Panc1 (cell line): ENCODE measurements around the gene DNAH7. TPM values are rescaled to one million over a fixed set of nuclear protein-coding genes. Genes with fewer than 3 reads are reported as not detected.

Source experiments
- ATAC-seq: fragments of 200-7000 bp; cut with Tn5 transposase; 2 replicates; pipeline ENCODE4 v1.9.1; 2020; ENCODE audit warnings: mild to moderate bottlenecking, moderate library complexity
- BruUV-seq: library from RNA; stranded (reverse); fragments of 400-500 nt; replicated peaks from 2 replicates; lab custom pipeline; 2021; lab: Mats Ljungman, UMichigan
- CTCF ChIA-PET: fragments of 300-600 bp; sonication (Branson Sonifier 250); formaldehyde crosslinking; loops from one replicate; lab custom pipeline; 2022; ENCODE audit warnings: antibody characterized with exemption; lab: Charles Lee
- POLR2A ChIA-PET: fragments of 300-600 bp; sonication (Branson Sonifier 250); formaldehyde crosslinking; loops from one replicate; lab custom pipeline; 2022; ENCODE audit warnings: antibody characterized with exemption; lab: Charles Lee
- DNase-seq: peaks from one replicate; pipeline ENCODE4 v3.0.0-alpha.2; 2010; ENCODE audit warnings: low read depth, low spot score
- H3K27ac ChIP-seq: 2 replicates; pipeline ENCODE4 v1.5.1; 2011; ENCODE audit warnings: mild to moderate bottlenecking, low read length, inconsistent platforms
- H3K27me3 ChIP-seq: fragments of 200-500 bp; sonication (Bioruptor generic); 2 replicates; pipeline ENCODE4 v1.6.0; 2014; ENCODE audit warnings: low read length, inconsistent platforms; ENCODE audit not compliant: control insufficient read depth, insufficient read depth
- H3K36me3 ChIP-seq: fragments of 200-500 bp; sonication (Bioruptor generic); 2 replicates; pipeline ENCODE4 v1.5.1; 2014; ENCODE audit warnings: inconsistent platforms, mild to moderate bottlenecking, low read length, moderate library complexity; ENCODE audit not compliant: control insufficient read depth, insufficient read depth
- H3K4me1 ChIP-seq: 2 replicates; pipeline ENCODE4 v1.5.1; 2011; ENCODE audit warnings: inconsistent platforms, mild to moderate bottlenecking, low read length, moderate library complexity; ENCODE audit not compliant: control insufficient read depth, insufficient read depth
- H3K4me3 ChIP-seq, 2 experiments: 2 replicates each; pipeline ENCODE4 v1.5.1; 2011 to 2012; ENCODE audit warnings: low read depth in 2 of 2, low read length in 2 of 2, mild to moderate bottlenecking in 2 of 2, inconsistent platforms in 1 of 2, moderate library complexity in 1 of 2
- H3K9me3 ChIP-seq: fragments of 200-500 bp; sonication (Bioruptor generic); 2 replicates; pipeline ENCODE4 v1.5.1; 2014; ENCODE audit warnings: low read depth, mild to moderate bottlenecking, inconsistent platforms, low read length, moderate library complexity; ENCODE audit not compliant: control insufficient read depth, insufficient read depth
- POLR2AphosphoS5 ChIP-seq: IDR thresholded peaks from 2 replicates; pipeline ENCODE4 v1.6.1; 2012; ENCODE audit warnings: mild to moderate bottlenecking, low read depth, low read length, moderate library complexity
- SIN3A ChIP-seq: IDR thresholded peaks from 2 replicates; pipeline ENCODE4 v1.6.1; 2012; ENCODE audit warnings: low read depth, mild to moderate bottlenecking, low read length, moderate library complexity, borderline replicate concordance; ENCODE audit not compliant: insufficient read depth
- TCF7L2 ChIP-seq: IDR thresholded peaks from 2 replicates; pipeline ENCODE4 v1.6.1; 2011; ENCODE audit warnings: mild to moderate bottlenecking, low read depth, low read length, inconsistent platforms
- in situ Hi-C: cut with HindIII; loops from 2 replicates; pipeline ENCODE4 v1.10.0; 2016; ENCODE audit warnings: low sequenced_read_pairs, low pct_unique_long_range_greater_than_20kb
- intact Hi-C: fragments of 100-400 bp; cut with micrococcal nuclease; formaldehyde crosslinking; loops from one replicate; pipeline ENCODE4 v1.10.0; 2022; ENCODE audit not compliant: unreplicated experiment
- total RNA-seq: library from RNA; stranded (reverse); gene quantifications from one replicate; pipeline ENCODE4 v1.2.1, GENCODE V29; 2021; ENCODE audit not compliant: unreplicated experiment
- TF ChIP-seq, protein P1 (sequence below): fragments of 450-650 bp; IDR thresholded peaks from 2 replicates; pipeline ENCODE4 v1.5.1; 2017; ENCODE audit warnings: mild to moderate bottlenecking
- TF ChIP-seq, protein P2 (sequence below), 2 experiments: IDR thresholded peaks; 2 replicates each; pipeline ENCODE4 v1.6.1; 2011 to 2012; ENCODE audit warnings: low read depth in 2 of 2, control low read depth in 1 of 2, low read length in 1 of 2, mild to moderate bottlenecking in 1 of 2, moderate library complexity in 1 of 2; ENCODE audit not compliant: insufficient read depth in 1 of 2

Gene DNAH7
- total RNA-seq, 1 experiment from 2014 or later: 0.98 TPM

DNA sequence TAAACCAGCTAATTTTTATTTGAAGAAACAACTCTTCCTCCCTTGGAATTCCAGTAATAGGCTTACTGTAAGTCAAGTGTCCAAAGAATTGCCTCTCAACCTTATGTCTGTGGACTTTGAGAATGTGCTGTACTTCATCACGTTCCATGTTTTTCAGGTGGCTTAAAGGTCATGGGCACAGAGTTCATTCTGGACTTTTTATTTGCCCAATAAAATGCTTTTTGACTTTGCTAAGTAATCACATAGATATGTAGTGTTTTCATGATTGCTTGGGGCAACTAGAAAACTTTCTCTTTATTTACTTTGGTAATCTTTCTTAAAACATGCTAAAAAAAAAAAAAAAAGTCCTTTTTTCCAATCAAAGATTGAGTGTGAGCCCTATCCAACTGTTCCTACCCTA is 10.4 kb upstream of the DNAH7 start:
- DNase-seq (no peak), ATAC-seq (no peak)
- intact Hi-C loops (loop anchor here (5.0 kb wide), 2 partner anchors 198 to 258 kb away; no protein-coding TSS in a partner anchor), in situ Hi-C loops (no loop called here)
- ChIA-PET CTCF (interaction anchor here (0.6 to 1.4 kb wide), 3 partner anchors 10 to 200 kb away, joined by 3 read pairs; partner anchors contain the start of gene DNAH7), POLR2A (no interaction called here)
- TF ChIP-seq POLR2AphosphoS5 (no peak), TCF7L2 (no peak), SIN3A (no peak)
- TF ChIP-seq, protein P1, sequence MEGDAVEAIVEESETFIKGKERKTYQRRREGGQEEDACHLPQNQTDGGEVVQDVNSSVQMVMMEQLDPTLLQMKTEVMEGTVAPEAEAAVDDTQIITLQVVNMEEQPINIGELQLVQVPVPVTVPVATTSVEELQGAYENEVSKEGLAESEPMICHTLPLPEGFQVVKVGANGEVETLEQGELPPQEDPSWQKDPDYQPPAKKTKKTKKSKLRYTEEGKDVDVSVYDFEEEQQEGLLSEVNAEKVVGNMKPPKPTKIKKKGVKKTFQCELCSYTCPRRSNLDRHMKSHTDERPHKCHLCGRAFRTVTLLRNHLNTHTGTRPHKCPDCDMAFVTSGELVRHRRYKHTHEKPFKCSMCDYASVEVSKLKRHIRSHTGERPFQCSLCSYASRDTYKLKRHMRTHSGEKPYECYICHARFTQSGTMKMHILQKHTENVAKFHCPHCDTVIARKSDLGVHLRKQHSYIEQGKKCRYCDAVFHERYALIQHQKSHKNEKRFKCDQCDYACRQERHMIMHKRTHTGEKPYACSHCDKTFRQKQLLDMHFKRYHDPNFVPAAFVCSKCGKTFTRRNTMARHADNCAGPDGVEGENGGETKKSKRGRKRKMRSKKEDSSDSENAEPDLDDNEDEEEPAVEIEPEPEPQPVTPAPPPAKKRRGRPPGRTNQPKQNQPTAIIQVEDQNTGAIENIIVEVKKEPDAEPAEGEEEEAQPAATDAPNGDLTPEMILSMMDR: no peak
- TF ChIP-seq, protein P2, sequence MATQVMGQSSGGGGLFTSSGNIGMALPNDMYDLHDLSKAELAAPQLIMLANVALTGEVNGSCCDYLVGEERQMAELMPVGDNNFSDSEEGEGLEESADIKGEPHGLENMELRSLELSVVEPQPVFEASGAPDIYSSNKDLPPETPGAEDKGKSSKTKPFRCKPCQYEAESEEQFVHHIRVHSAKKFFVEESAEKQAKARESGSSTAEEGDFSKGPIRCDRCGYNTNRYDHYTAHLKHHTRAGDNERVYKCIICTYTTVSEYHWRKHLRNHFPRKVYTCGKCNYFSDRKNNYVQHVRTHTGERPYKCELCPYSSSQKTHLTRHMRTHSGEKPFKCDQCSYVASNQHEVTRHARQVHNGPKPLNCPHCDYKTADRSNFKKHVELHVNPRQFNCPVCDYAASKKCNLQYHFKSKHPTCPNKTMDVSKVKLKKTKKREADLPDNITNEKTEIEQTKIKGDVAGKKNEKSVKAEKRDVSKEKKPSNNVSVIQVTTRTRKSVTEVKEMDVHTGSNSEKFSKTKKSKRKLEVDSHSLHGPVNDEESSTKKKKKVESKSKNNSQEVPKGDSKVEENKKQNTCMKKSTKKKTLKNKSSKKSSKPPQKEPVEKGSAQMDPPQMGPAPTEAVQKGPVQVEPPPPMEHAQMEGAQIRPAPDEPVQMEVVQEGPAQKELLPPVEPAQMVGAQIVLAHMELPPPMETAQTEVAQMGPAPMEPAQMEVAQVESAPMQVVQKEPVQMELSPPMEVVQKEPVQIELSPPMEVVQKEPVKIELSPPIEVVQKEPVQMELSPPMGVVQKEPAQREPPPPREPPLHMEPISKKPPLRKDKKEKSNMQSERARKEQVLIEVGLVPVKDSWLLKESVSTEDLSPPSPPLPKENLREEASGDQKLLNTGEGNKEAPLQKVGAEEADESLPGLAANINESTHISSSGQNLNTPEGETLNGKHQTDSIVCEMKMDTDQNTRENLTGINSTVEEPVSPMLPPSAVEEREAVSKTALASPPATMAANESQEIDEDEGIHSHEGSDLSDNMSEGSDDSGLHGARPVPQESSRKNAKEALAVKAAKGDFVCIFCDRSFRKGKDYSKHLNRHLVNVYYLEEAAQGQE (IDR thresholded peaks at IDR 0.05; ENCODE audit: insufficient read depth in 1 of 2, low read depth in 2 of 2, low read length in 1 of 2): no peak
- Histone ChIP-seq H3K36me3 (no peaks in the 10 kb centered on the region), H3K9me3 (no peaks in the 10 kb centered on the region), H3K4me3 (no peak overlapping the region), H3K27ac (no peak overlapping the region), H3K27me3 (no peaks in the 10 kb centered on the region), H3K4me1 (no peaks in the 10 kb centered on the region)
- no TSS peak for BruUV-seq

- no peak for DNase-seq
- TF ChIP-seq TCF7L2 (no peak), POLR2AphosphoS5 (no peak), SIN3A (no peak)
- TF ChIP-seq, protein P1: no peak
- TF ChIP-seq, protein P2 (IDR thresholded peaks at IDR 0.05; ENCODE audit: insufficient read depth in 1 of 2, low read depth in 2 of 2, low read length in 1 of 2): no peak
- no TSS peak for BruUV-seq
- ChIA-PET POLR2A (interaction anchor here (0.6 kb wide), 2 partner anchors 23 to 87 kb away, joined by 3 to 13 read pairs; no protein-coding TSS in a partner anchor), CTCF (interaction anchor here (1.1 to 1.4 kb wide), 4 partner anchors 9 to 260 kb away, joined by 3 to 4 read pairs (median 3); partner anchors contain the start of genes DNAH7 and STK17B)
- no peaks in the 10 kb centered on the region for H3K36me3 ChIP-seq
- no peak overlapping the region for H3K4me3 ChIP-seq
- intact Hi-C loops: loop anchor here (5.0 kb wide), 2 partner anchors 199 to 259 kb away; no protein-coding TSS in a partner anchor
- H3K27me3 ChIP-seq: no peaks in the 10 kb centered on the region; the same call in 1 of the 2 replicates
- H3K9me3 ChIP-seq: no peaks in the 10 kb centered on the region
- ATAC-seq: no peak
- no peaks in the 10 kb centered on the region for H3K4me1 ChIP-seq
- in situ Hi-C loops: no loop called here
- H3K27ac ChIP-seq: no peak overlapping the region
These were observed 9.2 kb upstream of the DNAH7 start for GRCh38 chr2:196077821-196078220.
